Esophagus (tissue), 2 donors: ENCODE measurements around the gene RNF20. TPM values are rescaled to one million over a fixed set of nuclear protein-coding genes. Genes with fewer than 3 reads are reported as not detected.
"Not testable (repeated sequence)": the region's sequence is repeated elsewhere in the genome, so short reads cannot be mapped to it uniquely, and the experiment has no call there.

Experiments used
- H3K27ac ChIP-seq, 2 donors: one replicate each; pipeline ENCODE4 v1.5.1; 2013; ENCODE audit warnings: low read depth in 2 of 2, mild to moderate bottlenecking in 2 of 2, inconsistent platforms in 1 of 2, low read length in 1 of 2, moderate library complexity in 1 of 2
- H3K27me3 ChIP-seq, 2 donors: one replicate each; pipeline ENCODE4 v1.6.1; 2013; ENCODE audit warnings: low read length in 2 of 2, control low read depth in 1 of 2, mild to moderate bottlenecking in 1 of 2; ENCODE audit not compliant: insufficient read depth in 2 of 2, control insufficient read depth in 1 of 2
- H3K36me3 ChIP-seq, 2 donors: one replicate each; pipeline ENCODE4 v1.6.1; 2013; ENCODE audit warnings: low read length in 1 of 2; ENCODE audit not compliant: control insufficient read depth in 2 of 2, insufficient read depth in 2 of 2
- H3K4me1 ChIP-seq, 2 donors: one replicate each; pipeline ENCODE4 v1.6.1; 2013; ENCODE audit warnings: low read length in 1 of 2; ENCODE audit not compliant: control insufficient read depth in 2 of 2, insufficient read depth in 2 of 2
- H3K4me3 ChIP-seq, 2 donors: one replicate each; pipeline ENCODE4 v1.5.1; 2013; ENCODE audit warnings: low read length in 2 of 2, mild to moderate bottlenecking in 2 of 2, low read depth in 1 of 2, moderate library complexity in 1 of 2
- H3K9me3 ChIP-seq, 2 donors: one replicate each; pipeline ENCODE4 v1.6.1; 2013; ENCODE audit warnings: mild to moderate bottlenecking in 2 of 2, low read depth in 1 of 2, low read length in 1 of 2, moderate library complexity in 1 of 2; ENCODE audit not compliant: control insufficient read depth in 2 of 2, insufficient read depth in 1 of 2
- WGBS, 2 donors: extraction: QIAGEN DNeasy Blood & Tissue Kit; methylation state at CpG; one replicate each; pipeline ENCODE4 v1.1.7; 2013; 5-methylcytosine and 5-hydroxymethylcytosine counted together
- polyA plus RNA-seq, 2 donors: library from polyadenylated mRNA; stranded (reverse); fragments of 200-250 nt; gene quantifications; one replicate each; pipeline ENCODE4 v1.2.3, GENCODE V29; 2013
- donor health status: healthy with polysubstance abuse.
- donor health status: Bipolar disorder and iron deficiency.

Gene RNF20
- polyA plus RNA-seq, 2 donors: 12.0 to 12.7 TPM

- 36 to 61% methylated on average over 5 of the region's 5 CpGs for WGBS, 2 donors
- no peak overlapping the region for H3K27ac ChIP-seq
Observed at GRCh38 chr9:101508211-101508610, 25.4 kb upstream of the RNF20 start.

GRCh38 chr9:101509572-101509971, 24.1 kb upstream of the RNF20 start:
- H3K9me3 ChIP-seq: no peaks in the 10 kb centered on the region
- H3K27me3 ChIP-seq: no peaks in the 10 kb centered on the region
- H3K4me1 ChIP-seq: no peaks in the 10 kb centered on the region
- 87 to 90% methylated on average over 4 of the region's 4 CpGs for WGBS, 2 donors
- H3K36me3 ChIP-seq: no peaks in the 10 kb centered on the region
- H3K27ac ChIP-seq: no peak overlapping the region
- no peak overlapping the region for H3K4me3 ChIP-seq

More at GRCh38 chr9:101508211-101508610, 25.4 kb upstream of the RNF20 start:
- Histone ChIP-seq H3K27me3 (no peaks in the 10 kb centered on the region), H3K4me3 (no peak overlapping the region), H3K4me1 (no peaks in the 10 kb centered on the region), H3K36me3 (no peaks in the 10 kb centered on the region), H3K9me3 (no peaks in the 10 kb centered on the region)

GRCh38 chr9:101510459-101510858, 23.2 kb upstream of the RNF20 start:
- Histone ChIP-seq H3K36me3 (no peaks in the 10 kb centered on the region), H3K4me1 (no peaks in the 10 kb centered on the region), H3K27me3 (no peaks in the 10 kb centered on the region), H3K27ac (no peak overlapping the region), H3K4me3 (no peak overlapping the region), H3K9me3 (no peaks in the 10 kb centered on the region)
- 68 to 81% methylated on average over 6 of the region's 6 CpGs for WGBS, 2 donors

- Histone ChIP-seq H3K9me3 (no peaks in the 10 kb centered on the region), H3K27ac (no peak overlapping the region), H3K4me3 (no peak overlapping the region), H3K27me3 (no peaks in the 10 kb centered on the region), H3K4me1 (no peaks in the 10 kb centered on the region), H3K36me3 (no peaks in the 10 kb centered on the region)
- WGBS, 2 donors: 90 to 93% methylated on average over 2 of the region's 2 CpGs
Observed at GRCh38 chr9:101511009-101511408, 22.6 kb upstream of the RNF20 start.

- H3K4me1 ChIP-seq: no peaks in the 10 kb centered on the region
- WGBS, 2 donors: 57 to 60% methylated on average over 3 of the region's 3 CpGs
- no peak overlapping the region for H3K27ac ChIP-seq
Observed at GRCh38 chr9:101512116-101512515, 21.5 kb upstream of the RNF20 start.

GRCh38 chr9:101513351-101513750, 20.3 kb upstream of the RNF20 start:
- Histone ChIP-seq H3K27ac (no peak overlapping the region), H3K36me3 (no peaks in the 10 kb centered on the region), H3K27me3 (no peaks in the 10 kb centered on the region), H3K4me3 (no peak overlapping the region), H3K4me1 (no peaks in the 10 kb centered on the region), H3K9me3 (no peaks in the 10 kb centered on the region)

More at GRCh38 chr9:101512116-101512515, 21.5 kb upstream of the RNF20 start:
- Histone ChIP-seq H3K36me3 (no peaks in the 10 kb centered on the region), H3K4me3 (no peak overlapping the region), H3K27me3 (no peaks in the 10 kb centered on the region), H3K9me3 (no peaks in the 10 kb centered on the region)

GRCh38 chr9:101514071-101514470, 19.6 kb upstream of the RNF20 start:
- Histone ChIP-seq H3K4me1 (no peaks in the 10 kb centered on the region), H3K27me3 (no peaks in the 10 kb centered on the region), H3K36me3 (no peaks in the 10 kb centered on the region), H3K27ac (no peak overlapping the region), H3K9me3 (no peaks in the 10 kb centered on the region), H3K4me3 (no peak overlapping the region)
- 18 to 21% methylated on average over 2 of the region's 2 CpGs for WGBS, 2 donors

GRCh38 chr9:101516655-101517054, 17.0 kb upstream of the RNF20 start:
- H3K27ac ChIP-seq: no peak overlapping the region
- H3K4me1 ChIP-seq: no peaks in the 10 kb centered on the region
- no peaks in the 10 kb centered on the region for H3K36me3 ChIP-seq
- H3K4me3 ChIP-seq: no peak overlapping the region
- H3K9me3 ChIP-seq: no peaks in the 10 kb centered on the region
- no peaks in the 10 kb centered on the region for H3K27me3 ChIP-seq
- WGBS, 2 donors: 86 to 87% methylated on average over 1 of the region's 1 CpG

GRCh38 chr9:101518489-101518888, 15.2 kb upstream of the RNF20 start:
- H3K27me3 ChIP-seq, H3K36me3 ChIP-seq, H3K4me3 ChIP-seq, H3K4me1 ChIP-seq, H3K9me3 ChIP-seq, H3K27ac ChIP-seq: not testable (repeated sequence)
- 94 to 97% methylated on average over 3 of the region's 3 CpGs for WGBS, 2 donors

GRCh38 chr9:101524371-101524770, 9.3 kb upstream of the RNF20 start:
- no peak overlapping the region for H3K4me3 ChIP-seq
- no peaks in the 10 kb centered on the region for H3K4me1 ChIP-seq
- no peaks in the 10 kb centered on the region for H3K9me3 ChIP-seq
- no peaks in the 10 kb centered on the region for H3K36me3 ChIP-seq
- H3K27me3 ChIP-seq: no peaks in the 10 kb centered on the region
- 82 to 87% methylated on average over 6 of the region's 6 CpGs for WGBS, 2 donors
- H3K27ac ChIP-seq: no peak overlapping the region
